HepG2 (cell line): ENCODE data around the gene CCDC106. TPM values are rescaled to one million over a fixed set of nuclear protein-coding genes. Genes with fewer than 3 reads are reported as not detected.

Experiments used
- GPBP1L1 ChIP-seq: sonication (generic); formaldehyde crosslinking; IDR thresholded peaks from 2 replicates; pipeline ENCODE4 v1.5.0; 2020; ENCODE audit warnings: mild to moderate bottlenecking, missing genetic modification reagents
- ZBTB4 ChIP-seq: sonication (generic); formaldehyde crosslinking; IDR thresholded peaks from 2 replicates; pipeline ENCODE4 v1.4.0; 2020; ENCODE audit warnings: missing genetic modification reagents, mild to moderate bottlenecking, borderline replicate concordance
- ZNF24 ChIP-seq: fragments of 450-650 bp; IDR thresholded peaks from 2 replicates; pipeline ENCODE4 v1.6.1; 2017; ENCODE audit warnings: antibody characterized with exemption, mild to moderate bottlenecking
- ZNF296 ChIP-seq: sonication (generic); formaldehyde crosslinking; conservative IDR thresholded peaks from 2 replicates; pipeline ENCODE4 v1.5.0; 2020; ENCODE audit warnings: mild to moderate bottlenecking, missing genetic modification reagents
- ZNF619 ChIP-seq: sonication (generic); formaldehyde crosslinking; IDR thresholded peaks from 2 replicates; pipeline ENCODE4 v1.4.0; 2020; ENCODE audit warnings: mild to moderate bottlenecking, missing genetic modification reagents
- ZNF7 ChIP-seq: IDR thresholded peaks from 2 replicates; pipeline ENCODE4 v1.6.1; 2016; ENCODE audit warnings: missing biosample characterization, missing genetic modification reagents
- ZNF720 ChIP-seq: sonication (generic); formaldehyde crosslinking; IDR thresholded peaks from 2 replicates; pipeline ENCODE4 v1.4.0; 2020; ENCODE audit warnings: missing genetic modification reagents
- polyA plus RNA-seq, 8 experiments: library from polyadenylated mRNA; depleted of rRNA in 3 of 8; stranded (reverse) in 7 of 8; unstranded in 1 of 8; fragments of >200 nt; fragmentation: Illumina TruSeq in 4 of 8; extraction: Trizol in 4 of 8; gene quantifications; 2 replicates each; pipeline versions ENCODE4 v1.2.1 to v1.2.3, GENCODE V29; 2011 to 2016; ENCODE audit warnings: low read depth in 4 of 8, missing spikeins in 1 of 8, mixed read lengths in 1 of 8; ENCODE audit not compliant: insufficient read depth in 1 of 8
- total RNA-seq, 5 experiments: library from RNA; depleted of rRNA; stranded (reverse); fragments of >200 nt; fragmentation: Illumina TruSeq; extraction: Trizol; gene quantifications; 2 replicates each; pipeline ENCODE4 v1.2.3, GENCODE V29; 2016; ENCODE audit warnings: low read depth in 1 of 5

Gene CCDC106
- total and polyA plus RNA-seq, 2 of the 13 experiments (the other 11 are each of a cell fraction or from before 2014, with no cell fraction given): 4.7 to 8.8 TPM

DNA sequence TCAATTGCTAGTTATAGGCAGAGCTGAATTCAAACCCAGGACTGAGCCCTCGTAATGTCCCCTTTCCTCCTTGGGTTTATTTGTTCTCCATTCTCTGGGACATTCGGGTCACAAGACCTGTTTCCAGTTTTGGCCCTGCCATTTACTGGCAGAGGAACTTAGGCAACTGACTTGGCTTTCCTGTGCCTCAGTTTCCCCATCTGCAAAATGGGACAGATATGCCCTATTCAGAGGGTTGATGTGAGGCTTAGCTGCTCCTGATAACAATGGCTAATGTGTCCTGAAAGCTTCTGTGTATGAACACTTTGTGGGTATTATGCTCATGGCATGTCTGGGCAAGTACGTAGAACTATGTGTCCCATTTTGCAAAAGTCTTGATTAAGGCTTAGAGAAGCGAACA lies 46.9 kb upstream of the CCDC106 start (continued):
- TF ChIP-seq ZBTB4 (CRISPR knock-in tag) (no peak), ZNF720 (CRISPR knock-in tag) (no peak), ZNF296 (CRISPR knock-in tag) (no peak), ZNF24 (no peak), GPBP1L1 (CRISPR knock-in tag) (no peak), ZNF619 (no peak), ZNF7 (no peak)
